Endothelial cell (in vitro differentiated cells): ENCODE measurements around the gene KLF16. TPM values are rescaled to one million over a fixed set of nuclear protein-coding genes. Genes with fewer than 3 reads are reported as not detected.

Experiments
- DNase-seq: peaks from one replicate; pipeline ENCODE4 v3.0.0; 2021; ENCODE audit warnings: low spot score
- H3K27ac Mint-ChIP-seq: one replicate; pipeline ENCODE4 v1.8.0; 2021; ENCODE audit warnings: mixed read lengths, inconsistent platforms; ENCODE audit not compliant: unreplicated experiment
- H3K27me3 Mint-ChIP-seq: one replicate; pipeline ENCODE4 v1.8.0; 2021; ENCODE audit warnings: mild to moderate bottlenecking, moderate library complexity, mixed read lengths, inconsistent platforms; ENCODE audit not compliant: unreplicated experiment
- H3K36me3 Mint-ChIP-seq: one replicate; pipeline ENCODE4 v1.8.0; 2021; ENCODE audit warnings: mild to moderate bottlenecking, low read depth, mixed read lengths, inconsistent platforms; ENCODE audit not compliant: unreplicated experiment
- H3K4me1 Mint-ChIP-seq: one replicate; pipeline ENCODE4 v1.8.0; 2021; ENCODE audit warnings: mild to moderate bottlenecking, mixed read lengths, inconsistent platforms; ENCODE audit not compliant: unreplicated experiment
- H3K4me3 Mint-ChIP-seq: one replicate; pipeline ENCODE4 v1.8.0; 2021; ENCODE audit warnings: mild to moderate bottlenecking, mixed read lengths, inconsistent platforms; ENCODE audit not compliant: unreplicated experiment
- H3K9me3 Mint-ChIP-seq: one replicate; pipeline ENCODE4 v1.8.0; 2021; ENCODE audit warnings: mixed read lengths, inconsistent platforms; ENCODE audit not compliant: unreplicated experiment
- total RNA-seq: library from RNA; stranded (reverse); fragmentation: NEBNext Ultra II Directional; extraction: Animal tissue kit (Norgen Biotek cat#: 25700); gene quantifications from one replicate; pipeline ENCODE4 v1.2.1, GENCODE V29; 2021; ENCODE audit not compliant: unreplicated experiment
- TF ChIP-seq, protein P1 (sequence below): fragments of 200-600 bp; sonication (generic); IDR thresholded peaks from one replicate; pipeline ENCODE4 v1.5.0; 2021; ENCODE audit warnings: antibody characterized with exemption; ENCODE audit not compliant: unreplicated experiment

The KLF16 gene
- total RNA-seq, 1 donor from 2014 or later = 19.9 TPM

DNA sequence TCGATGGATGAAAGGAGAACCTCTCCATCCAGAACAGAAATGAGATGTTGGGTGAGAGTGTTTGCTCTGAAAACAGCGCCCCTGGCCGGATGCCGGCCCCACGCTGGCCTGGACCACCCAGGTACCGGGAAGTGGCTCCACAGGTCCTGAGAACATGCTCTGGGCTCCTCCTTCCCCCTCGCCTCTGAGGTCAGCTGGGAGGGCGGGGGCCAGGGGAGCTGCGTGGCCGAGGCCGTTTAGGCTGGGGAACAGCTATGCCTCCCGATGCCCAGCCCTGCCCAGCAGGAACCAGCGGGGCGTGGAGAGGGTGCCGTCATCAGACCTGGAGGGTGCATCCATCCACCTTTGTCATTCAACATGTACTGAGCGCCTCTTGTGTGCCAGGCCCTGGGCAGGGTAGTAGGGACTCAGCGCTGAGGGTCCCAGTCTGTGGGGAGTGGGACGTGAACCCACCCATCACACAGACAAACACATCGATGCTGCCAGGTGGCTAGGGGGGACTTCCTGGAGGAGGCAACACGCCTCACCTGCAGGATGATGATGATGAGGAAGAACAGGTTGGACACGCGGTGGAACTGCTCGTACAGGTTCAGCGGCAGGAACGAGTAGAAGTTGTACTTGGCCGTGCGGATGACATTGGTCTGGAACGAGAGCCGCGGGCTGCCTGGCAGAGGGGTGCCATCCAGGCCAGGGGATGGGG, 55.5 kb downstream of the KLF16 start:
- Mint-ChIP-seq H3K27me3 (peaks cover 13% of the 10 kb centered on the region), H3K4me1 (peaks cover 5% of the 10 kb centered on the region), H3K4me3 (no peak overlapping the region), H3K9me3 (no peaks in the 10 kb centered on the region), H3K27ac (no peak overlapping the region), H3K36me3 (no peaks in the 10 kb centered on the region)
- no peak for DNase-seq
- TF ChIP-seq, protein P1, sequence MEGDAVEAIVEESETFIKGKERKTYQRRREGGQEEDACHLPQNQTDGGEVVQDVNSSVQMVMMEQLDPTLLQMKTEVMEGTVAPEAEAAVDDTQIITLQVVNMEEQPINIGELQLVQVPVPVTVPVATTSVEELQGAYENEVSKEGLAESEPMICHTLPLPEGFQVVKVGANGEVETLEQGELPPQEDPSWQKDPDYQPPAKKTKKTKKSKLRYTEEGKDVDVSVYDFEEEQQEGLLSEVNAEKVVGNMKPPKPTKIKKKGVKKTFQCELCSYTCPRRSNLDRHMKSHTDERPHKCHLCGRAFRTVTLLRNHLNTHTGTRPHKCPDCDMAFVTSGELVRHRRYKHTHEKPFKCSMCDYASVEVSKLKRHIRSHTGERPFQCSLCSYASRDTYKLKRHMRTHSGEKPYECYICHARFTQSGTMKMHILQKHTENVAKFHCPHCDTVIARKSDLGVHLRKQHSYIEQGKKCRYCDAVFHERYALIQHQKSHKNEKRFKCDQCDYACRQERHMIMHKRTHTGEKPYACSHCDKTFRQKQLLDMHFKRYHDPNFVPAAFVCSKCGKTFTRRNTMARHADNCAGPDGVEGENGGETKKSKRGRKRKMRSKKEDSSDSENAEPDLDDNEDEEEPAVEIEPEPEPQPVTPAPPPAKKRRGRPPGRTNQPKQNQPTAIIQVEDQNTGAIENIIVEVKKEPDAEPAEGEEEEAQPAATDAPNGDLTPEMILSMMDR = no peak

DNA sequence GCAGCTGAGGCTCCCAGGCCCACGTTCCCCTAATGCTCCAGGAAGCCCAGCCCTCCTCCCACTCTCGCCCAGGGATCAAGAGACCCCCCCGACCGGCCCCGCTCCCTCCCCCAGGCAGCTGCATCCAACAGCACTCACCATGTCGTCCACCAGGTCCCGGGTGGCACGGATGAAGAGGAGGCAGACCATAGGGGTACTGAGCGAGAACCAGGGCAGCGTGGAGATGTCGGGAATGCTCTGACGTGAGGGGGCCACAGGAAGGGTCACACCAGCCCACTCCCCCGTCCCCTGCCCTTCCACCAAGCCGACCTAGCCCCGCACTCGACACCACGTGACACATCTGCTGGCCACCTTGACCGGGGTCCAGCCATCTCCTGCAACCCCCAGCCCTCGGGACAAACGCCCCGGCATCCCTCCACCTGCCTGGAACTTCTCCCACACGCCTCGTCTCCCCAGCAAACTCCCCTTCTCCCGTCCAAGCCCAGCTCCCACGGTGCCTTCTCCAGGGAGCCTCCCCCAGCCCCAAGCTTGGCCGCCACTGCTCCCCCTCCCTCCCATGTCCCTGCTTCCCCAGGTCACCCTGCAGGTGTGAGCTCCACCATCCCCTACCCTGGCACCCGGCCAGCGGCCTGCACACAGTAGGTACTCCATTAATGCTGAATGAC, 56.2 kb downstream of the KLF16 start:
- TF ChIP-seq, protein P1 = no peak
- no peaks in the 10 kb centered on the region for H3K4me1 Mint-ChIP-seq
- H3K9me3 Mint-ChIP-seq = no peaks in the 10 kb centered on the region
- peaks cover 13% of the 10 kb centered on the region for H3K27me3 Mint-ChIP-seq
- no peaks in the 10 kb centered on the region for H3K36me3 Mint-ChIP-seq
- H3K27ac Mint-ChIP-seq = no peak overlapping the region
- no peak overlapping the region for H3K4me3 Mint-ChIP-seq
- DNase-seq = no peak

DNA sequence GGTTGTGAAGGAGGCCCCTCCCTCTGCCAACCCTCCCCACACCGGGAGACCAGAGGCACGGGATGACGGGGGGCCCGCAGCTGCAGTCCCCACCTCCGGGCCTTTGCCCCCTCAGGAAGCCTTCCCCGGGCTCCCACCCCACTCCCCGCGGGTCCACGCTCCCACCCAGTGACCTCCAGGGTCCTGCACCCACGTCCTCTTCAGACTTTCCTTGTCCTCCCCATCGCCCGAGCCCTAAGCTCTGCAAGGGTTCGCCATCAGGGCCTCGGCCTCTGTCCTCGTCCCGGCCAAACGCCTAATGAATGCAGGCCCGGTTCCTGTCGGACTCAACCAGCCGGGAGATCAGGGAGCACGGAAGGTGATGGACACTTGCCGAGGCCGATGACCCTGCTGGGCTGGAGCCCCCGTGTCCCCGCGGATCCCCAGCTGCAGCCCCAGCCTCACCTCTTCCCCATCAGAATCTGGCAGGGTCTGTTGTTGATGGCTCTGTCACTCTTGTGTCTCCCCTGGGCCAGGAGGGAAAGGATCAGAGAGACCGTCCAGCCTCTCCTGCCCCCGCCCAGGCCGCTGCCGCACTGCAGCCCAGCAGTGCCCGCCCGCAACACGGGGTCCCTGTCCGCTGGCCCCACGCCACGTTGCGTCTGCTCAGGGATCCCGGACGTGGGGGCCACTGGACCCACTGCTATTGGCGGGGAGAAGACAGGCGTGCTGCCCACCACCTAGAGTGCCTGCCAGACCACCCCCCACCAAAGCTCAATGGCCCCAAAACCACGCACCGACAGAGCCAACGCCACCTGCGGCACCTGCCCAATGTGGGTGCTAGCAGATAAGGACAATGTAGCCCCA, 57.0 kb downstream of the KLF16 start:
- Mint-ChIP-seq H3K4me1 (no peaks in the 10 kb centered on the region), H3K9me3 (no peaks in the 10 kb centered on the region), H3K4me3 (no peak overlapping the region), H3K36me3 (no peaks in the 10 kb centered on the region), H3K27me3 (peaks cover 13% of the 10 kb centered on the region), H3K27ac (no peak overlapping the region)
- no peak for DNase-seq
- TF ChIP-seq, protein P1 = no peak

DNA sequence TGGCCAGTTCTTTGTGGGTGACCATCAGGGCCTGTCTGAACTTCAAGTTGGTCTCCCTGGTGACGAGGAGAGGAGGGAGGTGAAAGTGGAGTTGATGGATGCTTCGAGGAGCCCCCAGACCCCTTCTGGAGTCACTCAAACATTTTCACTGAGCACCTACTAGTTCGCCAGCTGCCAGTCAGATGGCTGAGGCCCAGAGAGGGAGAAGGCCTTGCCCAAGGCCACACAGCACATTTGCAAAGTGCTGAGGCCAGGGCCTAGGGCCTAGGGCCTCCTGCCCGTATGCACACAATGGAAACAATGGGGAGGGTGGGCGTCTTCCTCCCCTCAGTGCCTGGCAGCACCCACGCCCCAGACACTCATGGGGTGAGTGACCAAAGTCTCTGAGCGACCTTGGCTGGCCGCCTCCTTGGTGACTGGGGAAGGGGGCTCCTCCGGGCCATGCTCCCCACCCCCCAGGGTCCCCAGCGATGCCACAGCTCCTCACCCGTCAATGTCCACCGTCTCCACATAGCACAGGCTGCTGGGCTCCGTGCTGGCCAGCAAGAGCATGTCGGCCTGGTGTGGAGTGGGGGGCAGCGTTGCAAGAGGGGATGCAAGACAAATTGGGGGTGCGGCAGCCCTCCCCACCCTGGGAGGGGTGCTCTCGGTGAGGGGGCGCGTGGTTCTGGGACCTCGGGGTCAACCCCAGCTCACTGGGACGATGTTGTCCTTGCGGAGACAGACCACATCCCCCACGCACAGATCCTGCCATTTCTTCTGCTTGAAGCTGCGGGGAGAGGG, 57.8 kb downstream of the KLF16 start:
- H3K4me3 Mint-ChIP-seq = no peak overlapping the region
- H3K27me3 Mint-ChIP-seq = peaks cover 9% of the 10 kb centered on the region
- DNase-seq = no peak
- TF ChIP-seq, protein P1 = no peak
- no peak overlapping the region for H3K27ac Mint-ChIP-seq
- no peaks in the 10 kb centered on the region for H3K36me3 Mint-ChIP-seq
- H3K4me1 Mint-ChIP-seq = no peaks in the 10 kb centered on the region
- no peaks in the 10 kb centered on the region for H3K9me3 Mint-ChIP-seq
